NAMALWA (cell line): ENCODE results near the gene RASAL1.
A peak's percentile ranks its signal among the peaks of the same experiment; 100 is the strongest.

ENCODE experiments used
- DNase-seq: peaks from one replicate; pipeline ENCODE4 v3.0.0-alpha.2; 2015; ENCODE audit warnings: low spot score

The RASAL1 gene

GRCh38 chr12:113135178-113136127 lies at the start of gene RASAL1:
Gene RASAL1, minus strand, starts transcription at chr12:113135761. Its CDS starts 299 bp downstream, at chr12:113135462.
- peak; percentile 95 for DNase-seq

- DNase-seq, result peak; percentile 96
Observed at GRCh38 chr12:113184900-113185179, 49.3 kb upstream of the RASAL1 start.

- DNase-seq, result no peak
Observed at GRCh38 chr12:113184098-113184899, 48.7 kb upstream of the RASAL1 start.

- no peak for DNase-seq
Observed at GRCh38 chr12:113183030-113183589, 47.5 kb upstream of the RASAL1 start.

- no peak for DNase-seq
Observed at GRCh38 chr12:113181975-113182374, 46.4 kb upstream of the RASAL1 start.

- no peak for DNase-seq
Observed at GRCh38 chr12:113180333-113180732, 44.8 kb upstream of the RASAL1 start.

- no peak for DNase-seq
Observed at GRCh38 chr12:113179023-113179422, 43.5 kb upstream of the RASAL1 start.

GRCh38 chr12:113174461-113175384 lies 39.2 kb upstream of the RASAL1 start:
- peak; percentile 88 for DNase-seq

GRCh38 chr12:113173081-113173698 lies 37.6 kb upstream of the RASAL1 start:
- DNase-seq, result peak; percentile 96

- DNase-seq, result no peak
Observed at GRCh38 chr12:113172185-113172584, 36.6 kb upstream of the RASAL1 start.

GRCh38 chr12:113171543-113171942 lies 36.0 kb upstream of the RASAL1 start:
- DNase-seq, result peak; percentile 37

GRCh38 chr12:113170926-113171325 lies 35.4 kb upstream of the RASAL1 start:
- DNase-seq, result peak; percentile 64

GRCh38 chr12:113170457-113170856 lies 34.9 kb upstream of the RASAL1 start:
- no peak for DNase-seq

GRCh38 chr12:113169697-113170096 lies 34.1 kb upstream of the RASAL1 start:
- DNase-seq, result no peak

GRCh38 chr12:113167868-113168267 lies 32.3 kb upstream of the RASAL1 start:
- DNase-seq, result no peak

- DNase-seq, result no peak
Observed at GRCh38 chr12:113165521-113166450, 30.2 kb upstream of the RASAL1 start.

GRCh38 chr12:113164014-113164413 lies 28.5 kb upstream of the RASAL1 start:
- no peak for DNase-seq

- no peak for DNase-seq
Observed at GRCh38 chr12:113163030-113163360, 27.4 kb upstream of the RASAL1 start.

GRCh38 chr12:113162102-113163029 lies 26.8 kb upstream of the RASAL1 start:
- DNase-seq, result peak; percentile 77
